ENCODE data around the gene NAV3.

GRCh38 chr12:77983859-77984258, 153.2 kb downstream of the NAV3 start:
- TF ChIP-seq ZNF324 (CRISPR knock-in tag; IDR thresholded peaks at IDR 0.05) (no peak), CCAR2 (IDR thresholded peaks at IDR 0.05; ENCODE audit: low read depth, low read length) (no peak), BCL6 (CRISPR knock-in tag; IDR thresholded peaks at IDR 0.05) (no peak), USF2 (CRISPR knock-in tag; IDR thresholded peaks at IDR 0.05) (no peak), NR3C1 (CRISPR knock-in tag; IDR thresholded peaks at IDR 0.05) (no peak), SP2 (IDR thresholded peaks at IDR 0.05; ENCODE audit: extremely low read depth, low read depth, low read length, poor library complexity, severe bottlenecking) (no peak), THRAP3 (IDR thresholded peaks at IDR 0.05; ENCODE audit: borderline replicate concordance) (no peak), TARDBP (IDR thresholded peaks at IDR 0.05) (no peak), CEBPB (tag; IDR thresholded peaks at IDR 0.05) (no peak), RAD51 (IDR thresholded peaks at IDR 0.05; ENCODE audit: borderline replicate concordance, low read depth) (no peak), FOXP4 (CRISPR knock-in tag; IDR thresholded peaks at IDR 0.05; ENCODE audit: borderline replicate concordance) (no peak)
